Hepatocyte (in vitro differentiated cells): ENCODE data around the gene KPNB1. TPM values are rescaled to one million over a fixed set of nuclear protein-coding genes. Genes with fewer than 3 reads are reported as not detected.

Experiments used
- DNase-seq: peaks from one replicate; pipeline ENCODE4 v3.0.0-alpha.2; 2016; ENCODE audit warnings: low spot score
- H2AFZ ChIP-seq: fragments of 200-600 bp; sonication (generic); 2 replicates; pipeline ENCODE4 v1.6.0; 2016; ENCODE audit warnings: antibody characterized with exemption, mild to moderate bottlenecking
- H3K27ac ChIP-seq: fragments of 200-600 bp; sonication (generic); 2 replicates; pipeline ENCODE4 v1.5.1; 2016; ENCODE audit warnings: mild to moderate bottlenecking
- H3K27me3 ChIP-seq: fragments of 200-600 bp; sonication (generic); 2 replicates; pipeline ENCODE4 v1.6.1; 2016
- H3K36me3 ChIP-seq: fragments of 200-600 bp; sonication (generic); replicated peaks from 2 replicates; pipeline ENCODE4 v1.5.1; 2016; ENCODE audit warnings: low read depth; ENCODE audit not compliant: insufficient read depth
- H3K4me1 ChIP-seq: fragments of 200-600 bp; sonication (generic); 2 replicates; pipeline ENCODE4 v1.5.1; 2016; ENCODE audit warnings: mild to moderate bottlenecking, moderate library complexity; ENCODE audit not compliant: insufficient read depth
- H3K4me2 ChIP-seq: fragments of 200-600 bp; sonication (generic); 2 replicates; pipeline ENCODE4 v1.6.0; 2016
- H3K4me3 ChIP-seq: fragments of 200-600 bp; sonication (generic); 2 replicates; pipeline ENCODE4 v1.5.1; 2016; ENCODE audit warnings: mild to moderate bottlenecking
- H3K79me2 ChIP-seq: fragments of 200-600 bp; sonication (generic); 2 replicates; pipeline ENCODE4 v1.6.0; 2017; ENCODE audit warnings: mild to moderate bottlenecking
- H3K9me2 ChIP-seq: fragments of 200-600 bp; sonication (generic); replicated peaks from 2 replicates; pipeline ENCODE4 v1.6.0; 2017; ENCODE audit warnings: mild to moderate bottlenecking; ENCODE audit not compliant: insufficient read depth
- H3K9me3 ChIP-seq: fragments of 200-600 bp; sonication (generic); 2 replicates; pipeline ENCODE4 v1.5.1; 2016; ENCODE audit warnings: low read depth, mild to moderate bottlenecking
- H4K20me1 ChIP-seq: fragments of 200-600 bp; sonication (generic); 2 replicates; pipeline ENCODE4 v1.6.0; 2016; ENCODE audit warnings: mild to moderate bottlenecking; ENCODE audit not compliant: insufficient read depth, poor library complexity, severe bottlenecking
- CTCF ChIP-seq: fragments of 200-600 bp; sonication (generic); IDR thresholded peaks from 2 replicates; pipeline ENCODE4 v1.5.1; 2016; ENCODE audit warnings: antibody characterized with exemption, mild to moderate bottlenecking; ENCODE audit not compliant: poor library complexity
- EZH2 ChIP-seq: fragments of 200-600 bp; sonication (generic); IDR thresholded peaks from 2 replicates; pipeline ENCODE4 v1.6.1; 2016; ENCODE audit warnings: antibody characterized with exemption, mild to moderate bottlenecking, borderline replicate concordance
- EZH2phosphoT487 ChIP-seq: fragments of 200-600 bp; sonication (generic); IDR thresholded peaks from one replicate; pipeline ENCODE4 v1.6.1; 2018; ENCODE audit warnings: antibody characterized with exemption, mild to moderate bottlenecking, low read depth, moderate library complexity; ENCODE audit not compliant: unreplicated experiment, severe bottlenecking
- whole genome bisulfite sequencing: methylation state at CpG from one replicate; pipeline ENCODE4 v1.1.6; 2016; ENCODE audit warnings: low lambda C conversion rate; ENCODE audit errors: missing lambda C conversion rate; 5-methylcytosine and 5-hydroxymethylcytosine counted together
- polyA plus RNA-seq: library from polyadenylated mRNA; unstranded; fragments of >200 nt; fragmentation: Nextera tagmentation; extraction: Ambion mirVana; gene quantifications from 2 replicates; pipeline ENCODE4 v1.2.1, GENCODE V29; 2016
- total RNA-seq: library from RNA; depleted of rRNA; stranded (reverse); fragments of >200 nt; gene quantifications from 2 replicates; pipeline ENCODE4 v1.2.3, GENCODE V29; 2014

KPNB1 gene
- total and polyA plus RNA-seq, 2 experiments from 2014 or later: 59.5 to 194 TPM

GRCh38 chr17:47717261-47717697, 67.6 kb downstream of the KPNB1 start:
- TF ChIP-seq EZH2phosphoT487: no peak
- no peak for TF ChIP-seq EZH2
- no peak for TF ChIP-seq CTCF
- Histone ChIP-seq H3K79me2 (no peaks in the 10 kb centered on the region), H3K27ac (no peak overlapping the region), H3K9me3 (no peaks in the 10 kb centered on the region), H3K9me2 (no peaks in the 10 kb centered on the region), H2AFZ (no peak overlapping the region), H3K4me1 (no peaks in the 10 kb centered on the region), H3K36me3 (no peaks in the 10 kb centered on the region), H3K4me3 (no peak overlapping the region), H4K20me1 (no peaks in the 10 kb centered on the region), H3K27me3 (peaks cover 59% of the 10 kb centered on the region), H3K4me2 (no peak overlapping the region)
- 80% methylated on average over 2 of the region's 2 CpGs for WGBS
- DNase-seq: no peak

GRCh38 chr17:47717979-47718621, 68.4 kb downstream of the KPNB1 start:
- no peaks in the 10 kb centered on the region for H3K79me2 ChIP-seq
- no peak overlapping the region for H3K4me3 ChIP-seq
- H3K9me3 ChIP-seq: no peaks in the 10 kb centered on the region
- peaks cover 66% of the 10 kb centered on the region for H3K27me3 ChIP-seq
- no peaks in the 10 kb centered on the region for H3K9me2 ChIP-seq
- no peak for TF ChIP-seq EZH2
- TF ChIP-seq CTCF: no peak
- TF ChIP-seq EZH2phosphoT487: no peak
- no peak overlapping the region for H3K4me2 ChIP-seq
- no peaks in the 10 kb centered on the region for H3K36me3 ChIP-seq
- H3K27ac ChIP-seq: no peak overlapping the region
- H2AFZ ChIP-seq: no peak overlapping the region
- no peaks in the 10 kb centered on the region for H3K4me1 ChIP-seq
- 54% methylated on average over 9 of the region's 9 CpGs for WGBS
- no peaks in the 10 kb centered on the region for H4K20me1 ChIP-seq
- DNase-seq: no peak

DNA sequence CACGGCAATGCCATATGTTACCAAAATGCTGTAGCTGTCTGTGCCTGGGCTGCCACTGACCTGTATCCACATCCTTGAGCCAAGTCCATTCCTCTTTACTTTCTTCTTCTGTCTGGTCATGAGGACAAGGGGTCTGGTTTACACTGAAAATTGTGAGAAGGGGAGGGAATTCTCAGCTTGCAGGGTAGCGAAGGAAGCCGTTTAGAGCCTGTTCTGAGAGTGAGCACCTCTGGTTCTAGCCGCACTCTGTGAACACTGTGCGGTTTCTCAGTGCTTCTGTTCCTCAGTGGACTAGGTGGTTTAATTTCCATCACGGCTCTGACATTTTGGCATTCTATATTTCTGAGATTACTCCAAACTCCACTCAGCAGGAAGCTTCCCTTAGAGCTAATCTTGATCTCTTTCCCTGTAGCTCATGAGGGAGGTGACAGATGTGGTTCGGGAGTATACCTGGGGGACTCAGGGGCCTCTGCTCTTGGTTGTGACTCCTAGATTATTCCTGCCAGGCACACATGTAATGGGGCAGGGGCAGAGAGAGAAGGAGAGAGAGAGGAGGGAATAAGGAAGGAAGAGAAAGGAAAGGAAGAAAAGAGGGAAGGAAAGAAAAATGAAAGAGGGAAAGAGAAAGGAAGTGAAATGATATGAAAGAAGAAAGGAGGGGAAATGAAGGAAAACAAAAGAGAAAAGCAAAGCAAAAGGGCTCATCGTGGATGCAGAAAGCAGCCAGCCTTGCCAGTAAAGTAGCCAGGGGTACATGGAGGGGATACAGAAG, 69.1 kb downstream of the KPNB1 start:
- no peak overlapping the region for H3K4me3 ChIP-seq
- H3K4me1 ChIP-seq: no peaks in the 10 kb centered on the region
- no peak for DNase-seq
- no peak overlapping the region for H3K4me2 ChIP-seq
- no peaks in the 10 kb centered on the region for H3K9me2 ChIP-seq
- H3K36me3 ChIP-seq: no peaks in the 10 kb centered on the region
- no peaks in the 10 kb centered on the region for H3K9me3 ChIP-seq
- H3K27me3 ChIP-seq: peaks cover 61% of the 10 kb centered on the region
- H3K27ac ChIP-seq: no peak overlapping the region
- 77% methylated on average over 8 of the region's 8 CpGs for WGBS
- TF ChIP-seq CTCF: no peak
- no peak for TF ChIP-seq EZH2phosphoT487
- no peak for TF ChIP-seq EZH2
- no peaks in the 10 kb centered on the region for H3K79me2 ChIP-seq
- H4K20me1 ChIP-seq: no peaks in the 10 kb centered on the region
- no peak overlapping the region for H2AFZ ChIP-seq
